Breast epithelium (tissue), 3 donors: ENCODE results near the gene ZNF638.

ENCODE experiments used
- POLR2A ChIP-seq: fragments of 450-650 bp; IDR thresholded peaks from one replicate; pipeline ENCODE4 v1.6.1; 2016; ENCODE audit warnings: antibody characterized with exemption, mild to moderate bottlenecking, moderate library complexity
- POLR2AphosphoS5 ChIP-seq, 3 donors: sonication (generic); formaldehyde crosslinking; IDR thresholded peaks; one replicate each; pipeline ENCODE4 v1.6.1; 2017; ENCODE audit warnings: antibody characterized with exemption in 3 of 3
- TF ChIP-seq, protein P1 (sequence below), 3 donors: fragments of 450-650 bp; IDR thresholded peaks; one replicate each; pipeline ENCODE4 v1.5.1; 2016 to 2017; ENCODE audit warnings: antibody characterized with exemption in 3 of 3, mild to moderate bottlenecking in 3 of 3, moderate library complexity in 3 of 3

DNA sequence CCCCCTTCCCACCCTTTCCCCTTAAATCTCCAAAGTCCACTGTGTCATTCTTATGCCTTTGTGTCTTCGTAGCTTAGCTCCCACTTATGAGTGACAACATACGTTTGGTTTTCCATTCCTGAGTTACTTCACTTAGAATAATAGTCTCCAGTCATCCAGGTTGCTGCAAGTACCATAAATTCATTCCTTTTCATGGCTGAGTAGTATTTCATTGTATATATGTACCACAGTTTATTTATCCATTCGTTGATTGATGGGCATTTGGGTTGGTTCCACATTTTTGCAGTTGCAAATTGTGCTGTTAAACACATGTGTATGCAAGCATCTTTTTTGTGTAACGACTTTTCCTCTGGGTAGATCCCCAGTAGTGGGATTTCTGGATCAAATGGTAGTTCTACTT, 14.5 kb upstream of the ZNF638 start:
- TF ChIP-seq, protein P1, sequence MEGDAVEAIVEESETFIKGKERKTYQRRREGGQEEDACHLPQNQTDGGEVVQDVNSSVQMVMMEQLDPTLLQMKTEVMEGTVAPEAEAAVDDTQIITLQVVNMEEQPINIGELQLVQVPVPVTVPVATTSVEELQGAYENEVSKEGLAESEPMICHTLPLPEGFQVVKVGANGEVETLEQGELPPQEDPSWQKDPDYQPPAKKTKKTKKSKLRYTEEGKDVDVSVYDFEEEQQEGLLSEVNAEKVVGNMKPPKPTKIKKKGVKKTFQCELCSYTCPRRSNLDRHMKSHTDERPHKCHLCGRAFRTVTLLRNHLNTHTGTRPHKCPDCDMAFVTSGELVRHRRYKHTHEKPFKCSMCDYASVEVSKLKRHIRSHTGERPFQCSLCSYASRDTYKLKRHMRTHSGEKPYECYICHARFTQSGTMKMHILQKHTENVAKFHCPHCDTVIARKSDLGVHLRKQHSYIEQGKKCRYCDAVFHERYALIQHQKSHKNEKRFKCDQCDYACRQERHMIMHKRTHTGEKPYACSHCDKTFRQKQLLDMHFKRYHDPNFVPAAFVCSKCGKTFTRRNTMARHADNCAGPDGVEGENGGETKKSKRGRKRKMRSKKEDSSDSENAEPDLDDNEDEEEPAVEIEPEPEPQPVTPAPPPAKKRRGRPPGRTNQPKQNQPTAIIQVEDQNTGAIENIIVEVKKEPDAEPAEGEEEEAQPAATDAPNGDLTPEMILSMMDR (IDR thresholded peaks at IDR 0.05) = no peak
- TF ChIP-seq POLR2A (no peak), POLR2AphosphoS5 (IDR thresholded peaks at IDR 0.05) (no peak)
